HFF-Myc (cell line): ENCODE results near the gene BAX.

Source experiments
- DNase-seq: peaks from one replicate; pipeline ENCODE4 v3.0.0-alpha.2; 2011; ENCODE audit warnings: low read depth; ENCODE audit errors: extremely low read depth
- H3K4me3 ChIP-seq: replicated peaks from 2 replicates; pipeline ENCODE4 v1.5.1; 2011; ENCODE audit warnings: low read depth, mild to moderate bottlenecking, control low read depth, low read length
- TF ChIP-seq, protein P1 (sequence below): IDR thresholded peaks from 2 replicates; pipeline ENCODE4 v1.5.1; 2012; ENCODE audit warnings: mild to moderate bottlenecking, low read depth, low read length, control low read depth; ENCODE audit errors: missing control alignments

BAX gene

DNA sequence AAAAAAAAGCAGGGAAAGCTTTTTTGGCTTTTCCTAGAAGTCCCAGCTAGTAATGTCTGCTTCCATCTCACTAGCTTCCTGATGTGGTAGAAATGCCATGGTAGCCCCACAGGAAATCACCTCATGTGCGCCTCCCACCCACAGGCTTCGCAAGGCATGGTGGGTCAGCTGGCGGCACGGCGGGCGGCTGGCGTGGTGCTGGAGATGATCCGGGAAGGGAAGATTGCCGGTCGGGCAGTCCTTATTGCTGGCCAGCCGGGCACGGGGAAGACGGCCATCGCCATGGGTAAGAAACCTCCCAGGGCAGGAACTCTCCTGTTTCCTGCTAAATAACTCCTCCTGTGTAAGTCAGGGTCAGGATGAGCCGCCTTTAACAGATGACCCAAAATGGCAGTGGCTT, 49.5 kb downstream of the BAX start:
- no peak overlapping the region for H3K4me3 ChIP-seq
- TF ChIP-seq, protein P1, sequence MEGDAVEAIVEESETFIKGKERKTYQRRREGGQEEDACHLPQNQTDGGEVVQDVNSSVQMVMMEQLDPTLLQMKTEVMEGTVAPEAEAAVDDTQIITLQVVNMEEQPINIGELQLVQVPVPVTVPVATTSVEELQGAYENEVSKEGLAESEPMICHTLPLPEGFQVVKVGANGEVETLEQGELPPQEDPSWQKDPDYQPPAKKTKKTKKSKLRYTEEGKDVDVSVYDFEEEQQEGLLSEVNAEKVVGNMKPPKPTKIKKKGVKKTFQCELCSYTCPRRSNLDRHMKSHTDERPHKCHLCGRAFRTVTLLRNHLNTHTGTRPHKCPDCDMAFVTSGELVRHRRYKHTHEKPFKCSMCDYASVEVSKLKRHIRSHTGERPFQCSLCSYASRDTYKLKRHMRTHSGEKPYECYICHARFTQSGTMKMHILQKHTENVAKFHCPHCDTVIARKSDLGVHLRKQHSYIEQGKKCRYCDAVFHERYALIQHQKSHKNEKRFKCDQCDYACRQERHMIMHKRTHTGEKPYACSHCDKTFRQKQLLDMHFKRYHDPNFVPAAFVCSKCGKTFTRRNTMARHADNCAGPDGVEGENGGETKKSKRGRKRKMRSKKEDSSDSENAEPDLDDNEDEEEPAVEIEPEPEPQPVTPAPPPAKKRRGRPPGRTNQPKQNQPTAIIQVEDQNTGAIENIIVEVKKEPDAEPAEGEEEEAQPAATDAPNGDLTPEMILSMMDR = no peak
- DNase-seq = no peak

DNA sequence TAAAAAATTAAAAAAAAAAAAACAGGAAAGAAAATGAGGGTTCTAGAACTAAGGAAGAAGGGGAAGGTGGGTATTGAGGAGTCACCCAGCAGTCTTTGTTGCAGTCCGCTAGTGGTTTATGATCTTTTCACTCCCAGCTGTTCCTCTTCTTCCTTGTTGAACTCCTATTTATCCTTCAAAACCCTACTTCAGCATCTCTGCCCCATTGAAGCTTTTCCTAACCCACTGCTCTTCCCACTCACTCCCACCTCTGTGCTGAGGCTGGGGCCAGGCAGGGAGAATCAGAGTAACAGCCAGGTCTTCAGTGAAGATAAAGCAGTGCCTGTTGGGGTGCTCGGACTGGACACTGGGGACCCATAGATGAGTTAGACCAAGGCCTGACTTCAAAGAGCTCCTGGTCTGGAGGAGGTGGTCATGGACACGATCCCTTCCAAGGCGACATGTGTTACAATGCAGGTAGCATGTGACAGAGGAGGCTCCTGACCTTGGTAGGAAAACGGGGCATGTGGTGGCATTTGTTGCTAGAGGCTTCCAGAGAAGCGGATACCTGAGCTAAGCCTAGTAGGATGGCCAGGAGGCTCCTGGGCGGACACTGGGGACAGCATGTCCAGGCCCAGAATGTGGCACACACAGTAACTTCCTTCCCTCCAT, 50.4 kb downstream of the BAX start:
- TF ChIP-seq, protein P1 = no peak
- no peak for DNase-seq
- no peak overlapping the region for H3K4me3 ChIP-seq

DNA sequence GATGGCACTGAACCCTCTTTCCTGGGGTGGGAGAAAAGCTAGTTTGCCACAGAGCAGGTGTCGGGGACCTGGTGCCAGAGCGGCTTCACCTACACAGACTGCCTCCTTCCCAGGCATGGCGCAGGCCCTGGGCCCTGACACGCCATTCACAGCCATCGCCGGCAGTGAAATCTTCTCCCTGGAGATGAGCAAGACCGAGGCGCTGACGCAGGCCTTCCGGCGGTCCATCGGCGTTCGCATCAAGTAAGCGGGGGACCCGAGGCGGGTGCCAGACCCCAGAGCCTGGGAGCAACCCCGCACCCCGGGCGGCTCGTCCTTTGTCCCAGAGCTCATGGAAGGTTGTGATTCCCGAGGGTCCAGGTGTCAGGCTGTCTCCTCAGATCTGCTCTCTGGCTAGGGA, 52.2 kb downstream of the BAX start:
- DNase-seq = no peak
- TF ChIP-seq, protein P1 = no peak
- no peak overlapping the region for H3K4me3 ChIP-seq

DNA sequence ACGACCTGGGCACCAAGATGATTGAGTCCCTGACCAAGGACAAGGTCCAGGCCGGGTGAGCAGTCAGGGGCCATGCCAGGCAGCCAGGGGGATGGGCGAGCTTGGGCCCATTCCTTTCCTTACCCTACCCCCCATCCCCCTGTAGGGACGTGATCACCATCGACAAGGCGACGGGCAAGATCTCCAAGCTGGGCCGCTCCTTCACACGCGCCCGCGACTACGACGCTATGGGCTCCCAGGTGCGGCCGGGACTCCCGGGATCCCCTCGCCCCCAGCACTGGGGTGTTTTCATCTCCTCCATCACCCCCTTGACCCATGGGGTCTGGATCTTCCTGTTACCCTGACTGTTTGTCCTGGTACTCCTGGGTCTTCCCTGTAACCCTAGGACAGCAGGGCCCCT, 55.2 kb downstream of the BAX start:
- TF ChIP-seq, protein P1 = no peak
- no peak for DNase-seq
- H3K4me3 ChIP-seq = no peak overlapping the region

DNA sequence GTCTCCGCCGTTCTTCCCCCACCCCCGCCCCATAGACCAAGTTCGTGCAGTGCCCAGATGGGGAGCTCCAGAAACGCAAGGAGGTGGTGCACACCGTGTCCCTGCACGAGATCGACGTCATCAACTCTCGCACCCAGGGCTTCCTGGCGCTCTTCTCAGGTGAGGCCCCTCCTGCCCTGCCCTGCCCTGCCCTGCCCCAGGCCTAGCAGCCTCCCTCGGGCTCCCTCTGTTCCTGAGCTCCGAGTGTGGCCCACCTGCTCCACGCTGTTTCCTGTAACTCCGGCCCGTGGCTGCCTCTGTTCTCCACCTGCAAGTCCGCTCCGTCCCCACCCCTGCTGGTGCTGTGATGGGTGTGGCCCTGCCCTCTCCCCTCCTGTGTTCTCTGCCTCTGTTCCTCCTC, 55.8 kb downstream of the BAX start:
- no peak for DNase-seq
- TF ChIP-seq, protein P1 = no peak
- H3K4me3 ChIP-seq = no peak overlapping the region

DNA sequence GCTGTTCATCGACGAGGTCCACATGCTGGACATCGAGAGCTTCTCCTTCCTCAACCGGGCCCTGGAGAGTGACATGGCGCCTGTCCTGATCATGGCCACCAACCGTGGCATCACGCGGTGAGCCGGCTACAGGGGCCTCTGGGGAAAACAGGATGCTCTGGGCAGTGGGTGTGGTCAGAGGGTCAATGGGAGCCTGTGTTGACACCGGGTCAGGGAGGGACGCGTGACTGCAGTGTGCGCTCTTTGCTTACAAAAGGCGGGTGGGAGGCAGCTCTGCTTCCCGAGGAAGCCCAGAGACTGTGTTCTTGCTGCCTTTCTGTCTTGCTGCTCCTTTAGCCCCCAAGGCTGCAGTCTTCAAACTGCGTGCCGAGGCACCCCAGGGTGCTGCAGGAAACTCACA, 56.5 kb downstream of the BAX start:
- no peak for DNase-seq
- TF ChIP-seq, protein P1 = no peak
- H3K4me3 ChIP-seq = no peak overlapping the region
